ENCODE measurements around the gene DPP6.

The DPP6 gene

GRCh38 chr7:154857728-154858681 is 805.8 kb downstream of the DPP6 start:
- Mint-ChIP-seq H3K9me3 (no peaks in the 10 kb centered on the region), H3K4me3 (no peak overlapping the region), H3K27ac (no peak overlapping the region), H3K36me3 (ENCODE audit: low read depth) (no peaks in the 10 kb centered on the region), H3K4me1 (no peaks in the 10 kb centered on the region), H3K27me3 (peaks cover 3% of the 10 kb centered on the region)
- ATAC-seq (no peak), DNase-seq (no peak)

DNA sequence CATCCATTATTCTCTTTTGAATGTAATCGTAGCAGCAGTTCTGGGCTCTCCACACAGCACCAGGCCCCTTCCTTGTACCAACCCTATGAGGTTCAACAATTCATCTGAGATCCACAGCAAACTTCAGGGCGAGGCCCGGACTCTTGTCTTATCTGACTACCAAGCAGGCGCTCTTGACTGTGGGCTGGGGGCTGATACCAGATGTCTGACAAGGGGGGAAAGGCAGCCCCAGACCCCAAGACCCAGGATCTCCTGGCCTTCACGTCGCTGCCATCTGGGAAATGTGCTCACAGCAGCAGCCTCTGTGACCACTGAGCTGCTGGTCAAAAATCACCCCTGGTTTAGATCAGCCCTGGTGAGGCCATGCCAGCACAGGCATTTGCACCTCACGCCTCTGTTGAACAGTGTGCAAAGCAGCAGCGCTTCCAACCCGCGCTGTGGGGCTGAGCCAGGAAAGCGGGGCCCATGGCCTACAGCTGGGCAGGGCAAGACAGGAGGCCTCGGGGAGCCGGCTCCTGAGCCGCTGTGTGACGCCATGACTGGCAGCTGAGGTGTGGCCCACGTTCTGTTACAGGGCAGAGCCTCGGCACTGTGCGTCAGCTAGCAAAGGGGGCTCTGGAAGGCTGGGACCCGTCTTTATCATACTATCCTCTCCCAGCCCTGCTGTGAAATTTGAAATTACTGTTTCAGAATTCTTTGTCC is 806.8 kb downstream of the DPP6 start:
- no peak overlapping the region for H3K27ac Mint-ChIP-seq
- H3K4me3 Mint-ChIP-seq: no peak overlapping the region
- no peak for DNase-seq
- H3K27me3 Mint-ChIP-seq: peaks cover 2% of the 10 kb centered on the region
- no peaks in the 10 kb centered on the region for H3K36me3 Mint-ChIP-seq (ENCODE audit: low read depth)
- H3K4me1 Mint-ChIP-seq: no peaks in the 10 kb centered on the region
- H3K9me3 Mint-ChIP-seq: no peaks in the 10 kb centered on the region
- no peak for ATAC-seq

GRCh38 chr7:154859747-154860620 is 807.8 kb downstream of the DPP6 start:
- Mint-ChIP-seq H3K4me3 (no peak overlapping the region), H3K9me3 (no peaks in the 10 kb centered on the region), H3K36me3 (ENCODE audit: low read depth) (no peaks in the 10 kb centered on the region), H3K27me3 (no peaks in the 10 kb centered on the region), H3K27ac (no peak overlapping the region), H3K4me1 (no peaks in the 10 kb centered on the region)
- ATAC-seq (no peak), DNase-seq (no peak)

GRCh38 chr7:154860621-154861375 is 808.6 kb downstream of the DPP6 start:
- H3K4me3 Mint-ChIP-seq: no peak overlapping the region
- H3K36me3 Mint-ChIP-seq (ENCODE audit: low read depth): no peaks in the 10 kb centered on the region
- H3K4me1 Mint-ChIP-seq: no peaks in the 10 kb centered on the region
- DNase-seq (no peak), ATAC-seq (no peak)
- no peak overlapping the region for H3K27ac Mint-ChIP-seq
- no peaks in the 10 kb centered on the region for H3K27me3 Mint-ChIP-seq
- H3K9me3 Mint-ChIP-seq: no peaks in the 10 kb centered on the region

DNA sequence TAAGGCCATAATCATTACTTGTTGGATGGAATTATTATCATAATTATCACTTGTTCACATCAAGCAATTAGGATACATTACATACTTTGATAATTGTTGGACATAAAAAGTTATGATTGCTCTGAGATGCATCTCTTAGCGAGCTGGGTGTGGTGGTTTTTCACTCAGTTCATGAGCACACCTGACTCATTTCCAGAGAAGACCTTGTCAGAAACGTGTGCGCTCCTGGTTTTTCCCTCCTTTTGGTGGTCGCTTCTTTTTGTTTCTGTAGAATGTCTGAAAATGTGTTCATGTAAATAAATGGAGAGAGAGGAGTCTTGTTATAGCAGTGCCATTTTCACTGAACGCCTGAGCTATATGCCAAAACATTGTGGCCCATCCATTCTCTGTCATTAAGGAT is 809.4 kb downstream of the DPP6 start:
- H3K4me1 Mint-ChIP-seq: no peaks in the 10 kb centered on the region
- H3K27me3 Mint-ChIP-seq: peaks cover 2% of the 10 kb centered on the region
- H3K9me3 Mint-ChIP-seq: no peaks in the 10 kb centered on the region
- H3K36me3 Mint-ChIP-seq (ENCODE audit: low read depth): no peaks in the 10 kb centered on the region
- H3K4me3 Mint-ChIP-seq: no peak overlapping the region
- no peak for DNase-seq
- ATAC-seq: no peak
- H3K27ac Mint-ChIP-seq: no peak overlapping the region

GRCh38 chr7:154862153-154862791 is 810.1 kb downstream of the DPP6 start:
- DNase-seq: no peak
- Mint-ChIP-seq H3K36me3 (ENCODE audit: low read depth) (no peaks in the 10 kb centered on the region), H3K27me3 (peaks cover 9% of the 10 kb centered on the region), H3K4me3 (no peak overlapping the region), H3K27ac (no peak overlapping the region), H3K9me3 (no peaks in the 10 kb centered on the region), H3K4me1 (no peaks in the 10 kb centered on the region)
- no peak for ATAC-seq

GRCh38 chr7:154863766-154864522 is 811.7 kb downstream of the DPP6 start:
- Mint-ChIP-seq H3K4me1 (no peaks in the 10 kb centered on the region), H3K27ac (no peak overlapping the region), H3K36me3 (ENCODE audit: low read depth) (no peaks in the 10 kb centered on the region), H3K4me3 (no peak overlapping the region), H3K27me3 (peaks cover 23% of the 10 kb centered on the region), H3K9me3 (no peaks in the 10 kb centered on the region)
- DNase-seq: no peak
- no peak for ATAC-seq

DNA sequence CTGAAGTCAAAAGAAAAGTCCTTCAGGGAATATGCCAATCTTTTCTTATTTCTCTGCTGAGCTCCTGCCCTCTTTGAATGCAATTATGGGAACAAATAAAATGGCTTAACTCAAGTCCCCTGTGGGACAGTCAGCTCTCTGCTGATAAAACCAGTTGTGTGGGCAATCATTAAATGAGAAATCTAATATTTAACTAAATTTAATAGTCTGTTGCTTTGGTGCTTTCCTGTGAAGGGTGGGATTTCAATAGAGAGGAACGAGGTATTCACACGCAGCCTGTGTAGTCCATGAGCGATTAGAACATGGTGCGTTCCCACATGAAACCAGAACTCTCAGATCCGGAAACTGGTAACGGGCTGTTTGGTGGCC is 812.3 kb downstream of the DPP6 start:
- H3K27ac Mint-ChIP-seq: no peak overlapping the region
- H3K9me3 Mint-ChIP-seq: no peaks in the 10 kb centered on the region
- no peaks in the 10 kb centered on the region for H3K36me3 Mint-ChIP-seq (ENCODE audit: low read depth)

GRCh38 chr7:154865984-154866685 is 813.9 kb downstream of the DPP6 start:
- H3K9me3 Mint-ChIP-seq: no peaks in the 10 kb centered on the region
- H3K27me3 Mint-ChIP-seq: peaks cover 30% of the 10 kb centered on the region
- ATAC-seq (no peak), DNase-seq (no peak)
- no peaks in the 10 kb centered on the region for H3K4me1 Mint-ChIP-seq
- H3K4me3 Mint-ChIP-seq: no peak overlapping the region
- H3K27ac Mint-ChIP-seq: no peak overlapping the region
- no peaks in the 10 kb centered on the region for H3K36me3 Mint-ChIP-seq (ENCODE audit: low read depth)

More for the DNA sequence above, 812.3 kb downstream of the DPP6 start:
- Mint-ChIP-seq H3K27me3 (peaks cover 27% of the 10 kb centered on the region), H3K4me3 (no peak overlapping the region), H3K4me1 (no peaks in the 10 kb centered on the region)
- DNase-seq (no peak), ATAC-seq (no peak)

GRCh38 chr7:154867068-154867467 is 814.9 kb downstream of the DPP6 start:
- DNase-seq (no peak), ATAC-seq (no peak)
- Mint-ChIP-seq H3K27me3 (peaks cover 30% of the 10 kb centered on the region), H3K27ac (no peak overlapping the region), H3K36me3 (ENCODE audit: low read depth) (no peaks in the 10 kb centered on the region), H3K4me3 (no peak overlapping the region), H3K9me3 (no peaks in the 10 kb centered on the region), H3K4me1 (no peaks in the 10 kb centered on the region)

DNA sequence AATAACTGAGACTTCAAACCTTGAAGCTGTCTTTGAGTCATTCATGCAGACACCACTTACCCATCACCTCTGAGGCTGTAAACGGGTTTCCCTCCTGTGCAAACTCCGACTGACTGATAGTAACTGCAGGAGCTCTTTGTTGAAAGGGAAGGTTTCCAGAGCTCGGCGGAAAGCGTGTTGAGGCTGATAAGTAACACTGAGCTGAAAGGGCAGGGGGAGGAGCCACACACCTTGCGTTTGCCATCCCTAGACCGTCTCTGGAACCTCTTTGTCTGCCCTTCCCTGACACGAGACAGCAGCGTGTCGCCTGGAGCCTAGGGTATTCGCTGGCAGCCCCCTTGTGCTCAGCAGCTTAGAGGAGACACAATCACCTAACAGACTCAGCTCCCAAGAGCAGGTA is 816.7 kb downstream of the DPP6 start:
- Mint-ChIP-seq H3K4me3 (no peak overlapping the region), H3K4me1 (no peaks in the 10 kb centered on the region), H3K9me3 (no peaks in the 10 kb centered on the region), H3K27me3 (peaks cover 30% of the 10 kb centered on the region), H3K27ac (no peak overlapping the region), H3K36me3 (ENCODE audit: low read depth) (no peaks in the 10 kb centered on the region)
- DNase-seq (no peak), ATAC-seq (no peak)

DNA sequence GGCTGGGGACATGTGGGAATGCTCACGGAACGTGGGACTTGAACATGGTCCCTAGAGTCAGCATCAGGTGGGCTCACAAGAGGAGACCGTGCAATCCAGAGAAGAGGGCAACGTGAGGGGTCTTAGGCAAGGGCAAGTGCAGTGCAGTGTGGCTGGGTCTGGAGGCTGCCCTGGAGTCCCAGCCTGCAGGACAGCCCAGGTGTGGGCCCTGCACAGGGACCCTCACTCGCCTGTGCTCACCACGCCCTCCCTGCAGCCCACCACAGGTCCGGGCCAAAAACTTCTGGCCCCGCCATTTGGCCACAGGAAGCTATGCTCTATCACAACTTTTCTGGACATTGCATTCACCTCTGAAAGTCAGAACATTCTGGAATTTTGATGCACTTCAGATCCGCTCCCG is 817.2 kb downstream of the DPP6 start:
- H3K9me3 Mint-ChIP-seq: no peaks in the 10 kb centered on the region

GRCh38 chr7:154871507-154871906 is 819.3 kb downstream of the DPP6 start:
- Mint-ChIP-seq H3K27ac (no peak overlapping the region), H3K36me3 (ENCODE audit: low read depth) (no peaks in the 10 kb centered on the region), H3K27me3 (peaks cover 30% of the 10 kb centered on the region), H3K4me1 (no peaks in the 10 kb centered on the region), H3K4me3 (no peak overlapping the region), H3K9me3 (no peaks in the 10 kb centered on the region)
- DNase-seq (no peak), ATAC-seq (no peak)

More for the DNA sequence above, 817.2 kb downstream of the DPP6 start:
- ATAC-seq: no peak
- no peaks in the 10 kb centered on the region for H3K4me1 Mint-ChIP-seq
- no peak for DNase-seq
- H3K27ac Mint-ChIP-seq: no peak overlapping the region
- no peaks in the 10 kb centered on the region for H3K36me3 Mint-ChIP-seq (ENCODE audit: low read depth)
- no peak overlapping the region for H3K4me3 Mint-ChIP-seq
- H3K27me3 Mint-ChIP-seq: peaks cover 30% of the 10 kb centered on the region

All from activated naive CD8-positive, alpha-beta T cell treated with anti-CD3 and anti-CD28 coated beads, Interleukin-2, amount 50 U/mL, for 24 hours (primary cell).